HG02970 (cell line): ENCODE results near the gene P3H3.
A peak's percentile ranks its signal among the peaks of the same experiment; 100 is the strongest.

Experiments
- ATAC-seq: cut with Tn5 transposase; IDR thresholded peaks from one replicate; pipeline ENCODE4 v1.9.1; 2021; ENCODE audit warnings: mild to moderate bottlenecking, moderate library complexity, moderate number of reproducible peaks; ENCODE audit not compliant: unreplicated experiment, low FRiP score

P3H3 gene

GRCh38 chr12:6840761-6841515 is 12.7 kb downstream of the P3H3 start, which contains the start of gene GNB3:
GNB3 (plus strand) TSS chr12:6840925; CDS start chr12:6841288, 363 bp downstream.
- ATAC-seq: no peak

- ATAC-seq: no peak
Measured at GRCh38 chr12:6842075-6842474, 13.9 kb downstream of the P3H3 start.

GRCh38 chr12:6843118-6843902 is 15.1 kb downstream of the P3H3 start:
- ATAC-seq: no peak

GRCh38 chr12:6845395-6845794 is 17.2 kb downstream of the P3H3 start:
- ATAC-seq: no peak

- no peak for ATAC-seq
Measured at GRCh38 chr12:6846316-6846869, 18.2 kb downstream of the P3H3 start.

GRCh38 chr12:6847676-6848075 is 19.5 kb downstream of the P3H3 start:
- ATAC-seq: no peak

- no peak for ATAC-seq
Measured at GRCh38 chr12:6849427-6849826, 21.2 kb downstream of the P3H3 start.

- no peak for ATAC-seq
Measured at GRCh38 chr12:6849976-6850560, 21.9 kb downstream of the P3H3 start.

- no peak for ATAC-seq
Measured at GRCh38 chr12:6850796-6851152, 22.6 kb downstream of the P3H3 start.

GRCh38 chr12:6851153-6851920 is 23.1 kb downstream of the P3H3 start, which contains the start of gene CDCA3:
CDCA3 (minus strand) TSS chr12:6851286; CDS start chr12:6850952, 334 bp downstream.
- ATAC-seq: peak; percentile 48

GRCh38 chr12:6851921-6852650 is 23.9 kb downstream of the P3H3 start, which contains the start of gene USP5:
USP5 (plus strand) TSS chr12:6852150; CDS start chr12:6852180, 30 bp downstream.
- peak; percentile 76 for ATAC-seq

- ATAC-seq: no peak
Measured at GRCh38 chr12:6852651-6853354, 24.6 kb downstream of the P3H3 start.

GRCh38 chr12:6853626-6854025 is 25.4 kb downstream of the P3H3 start:
- no peak for ATAC-seq

GRCh38 chr12:6854036-6854435 is 25.8 kb downstream of the P3H3 start:
- ATAC-seq: no peak

GRCh38 chr12:6855322-6855721 is 27.1 kb downstream of the P3H3 start:
- ATAC-seq: no peak

- ATAC-seq: no peak
Measured at GRCh38 chr12:6858799-6859198, 30.6 kb downstream of the P3H3 start.

GRCh38 chr12:6860116-6860515 is 31.9 kb downstream of the P3H3 start:
- no peak for ATAC-seq

GRCh38 chr12:6860942-6861341 is 32.7 kb downstream of the P3H3 start:
- no peak for ATAC-seq

- no peak for ATAC-seq
Measured at GRCh38 chr12:6861391-6861790, 33.2 kb downstream of the P3H3 start.
